T-helper 1 cell (primary cell): ENCODE data around the gene NOXO1.
"Not testable (repeated sequence)": the region's sequence is repeated elsewhere in the genome, so short reads cannot be mapped to it uniquely, and the experiment has no call there.

Experiments used
- DNase-seq, 5 donors: peaks; one replicate each; pipeline ENCODE4 v3.0.0-alpha.2; 2012 to 2020

NOXO1 gene

DNA sequence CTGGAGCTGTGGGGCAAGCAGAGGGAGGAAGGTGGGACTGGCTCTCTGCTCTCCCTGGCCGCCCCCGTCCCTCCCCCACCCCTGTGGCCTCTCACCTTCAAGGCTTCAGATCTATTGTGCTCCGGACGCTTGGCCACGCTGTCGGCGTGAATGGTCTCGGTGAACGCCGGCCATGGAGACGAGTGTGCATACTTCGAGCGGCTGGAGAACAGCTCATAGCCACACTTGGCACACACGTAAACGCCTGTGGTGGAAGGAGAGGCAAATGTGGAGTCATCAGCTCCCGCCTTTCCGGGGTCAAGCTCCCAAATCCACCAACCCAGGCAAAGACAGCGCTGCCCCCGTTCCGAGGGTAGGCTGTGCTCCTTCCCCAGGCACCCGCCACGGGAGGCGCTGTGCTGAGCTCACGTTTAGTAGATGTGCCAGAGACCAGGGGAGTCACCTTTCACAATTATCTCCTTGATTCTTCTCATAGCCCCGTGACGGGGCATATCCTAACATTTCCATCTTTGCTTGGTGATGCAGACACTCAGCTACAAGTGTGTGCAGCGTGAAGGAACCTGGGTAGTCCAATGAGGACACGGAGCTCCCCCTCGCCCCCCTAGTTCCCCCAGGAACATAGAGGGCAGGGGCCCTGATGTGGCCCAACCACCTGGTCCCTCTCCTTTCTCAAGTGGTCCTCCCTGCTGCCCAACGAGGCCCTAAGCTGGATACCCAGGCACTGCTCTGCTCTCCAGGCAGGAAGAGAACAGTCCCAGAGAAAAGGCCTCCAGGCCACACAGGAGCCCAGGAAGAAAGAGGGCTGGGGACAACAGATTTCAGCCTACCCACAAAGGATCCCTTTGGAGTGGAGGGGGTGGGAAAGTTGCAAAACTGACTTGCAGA lies 39.9 kb downstream of the NOXO1 start:
- DNase-seq, result no peak

- no peak for DNase-seq
Measured at GRCh38 chr16:1940273-1941161, 40.8 kb downstream of the NOXO1 start.

DNA sequence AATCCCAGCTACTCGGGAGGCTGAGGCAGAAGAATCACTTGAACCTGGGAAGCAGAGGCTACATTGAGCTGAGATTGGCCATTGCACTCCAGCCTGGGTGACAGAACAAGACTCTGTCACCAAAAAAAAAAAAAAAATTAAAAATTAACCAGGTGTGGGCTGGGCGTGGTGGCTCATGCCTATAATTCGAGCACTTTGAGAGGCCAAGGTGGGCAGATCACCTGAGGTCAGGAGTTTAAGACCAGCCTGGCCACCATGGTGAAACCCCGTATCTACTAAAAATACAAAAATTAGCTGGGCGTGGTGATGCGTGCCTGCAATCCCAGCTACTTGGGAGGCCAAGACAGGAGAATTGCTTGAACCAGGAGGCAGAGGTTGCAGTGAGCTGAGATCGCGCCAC lies 41.4 kb downstream of the NOXO1 start:
- not testable (repeated sequence) for DNase-seq

- DNase-seq, result no peak
Measured at GRCh38 chr16:1938910-1939309, 42.4 kb downstream of the NOXO1 start.

GRCh38 chr16:1938316-1938715 lies 43.0 kb downstream of the NOXO1 start:
- DNase-seq, result no peak

DNA sequence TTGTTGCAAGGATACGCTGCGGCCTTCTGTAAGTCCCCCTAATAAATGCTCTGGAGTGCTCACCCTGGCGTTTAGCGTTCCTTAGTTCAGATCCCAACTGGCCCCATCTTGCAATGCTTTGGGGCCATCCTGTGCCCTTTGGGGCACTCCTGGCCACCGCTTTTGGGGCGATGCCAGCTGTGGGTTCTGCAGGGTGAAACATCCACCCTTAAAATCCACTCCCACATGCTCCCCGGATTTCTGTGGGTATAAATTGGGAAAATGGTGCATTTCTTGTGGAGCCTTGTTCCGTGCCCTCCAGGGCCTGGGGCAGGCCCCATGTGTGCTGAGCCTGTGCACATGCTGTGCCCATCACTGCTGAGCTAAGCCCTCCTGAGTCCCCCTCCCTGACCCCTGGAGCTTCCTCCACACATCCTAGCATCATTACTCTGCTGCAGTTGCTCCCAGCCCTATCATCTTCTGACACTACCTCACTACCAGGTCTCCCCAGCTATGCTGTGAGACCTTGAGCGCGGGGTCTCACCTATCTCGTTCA lies 44.3 kb downstream of the NOXO1 start:
- no peak for DNase-seq

DNA sequence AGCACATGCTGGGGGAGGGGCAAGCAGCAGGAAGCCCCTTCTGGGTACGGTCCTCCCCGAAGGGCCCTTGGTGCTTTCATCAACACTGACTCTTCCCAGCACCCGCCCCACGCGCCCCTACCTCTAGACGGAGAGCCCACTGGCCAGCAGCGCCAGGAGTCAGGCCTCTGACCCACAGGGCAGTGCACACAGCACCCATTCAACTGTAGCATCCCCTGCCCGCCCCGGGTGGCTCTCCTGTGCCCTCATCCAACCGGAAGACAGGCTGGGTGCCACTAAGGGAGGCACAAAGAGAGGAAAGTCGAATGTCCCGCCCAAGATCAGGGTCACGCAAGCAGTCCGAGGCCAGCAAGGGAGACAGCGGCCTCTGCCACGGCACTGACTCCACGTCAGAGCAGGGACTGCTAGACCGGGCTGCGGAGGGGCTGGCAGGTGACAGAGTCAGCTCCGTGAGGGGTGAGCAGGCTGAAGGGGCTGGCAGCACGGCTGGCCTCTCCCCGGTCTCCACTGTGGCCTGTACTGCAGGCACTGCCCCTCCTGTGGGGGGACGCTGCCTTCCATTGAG lies 48.1 kb downstream of the NOXO1 start:
- no peak for DNase-seq

DNA sequence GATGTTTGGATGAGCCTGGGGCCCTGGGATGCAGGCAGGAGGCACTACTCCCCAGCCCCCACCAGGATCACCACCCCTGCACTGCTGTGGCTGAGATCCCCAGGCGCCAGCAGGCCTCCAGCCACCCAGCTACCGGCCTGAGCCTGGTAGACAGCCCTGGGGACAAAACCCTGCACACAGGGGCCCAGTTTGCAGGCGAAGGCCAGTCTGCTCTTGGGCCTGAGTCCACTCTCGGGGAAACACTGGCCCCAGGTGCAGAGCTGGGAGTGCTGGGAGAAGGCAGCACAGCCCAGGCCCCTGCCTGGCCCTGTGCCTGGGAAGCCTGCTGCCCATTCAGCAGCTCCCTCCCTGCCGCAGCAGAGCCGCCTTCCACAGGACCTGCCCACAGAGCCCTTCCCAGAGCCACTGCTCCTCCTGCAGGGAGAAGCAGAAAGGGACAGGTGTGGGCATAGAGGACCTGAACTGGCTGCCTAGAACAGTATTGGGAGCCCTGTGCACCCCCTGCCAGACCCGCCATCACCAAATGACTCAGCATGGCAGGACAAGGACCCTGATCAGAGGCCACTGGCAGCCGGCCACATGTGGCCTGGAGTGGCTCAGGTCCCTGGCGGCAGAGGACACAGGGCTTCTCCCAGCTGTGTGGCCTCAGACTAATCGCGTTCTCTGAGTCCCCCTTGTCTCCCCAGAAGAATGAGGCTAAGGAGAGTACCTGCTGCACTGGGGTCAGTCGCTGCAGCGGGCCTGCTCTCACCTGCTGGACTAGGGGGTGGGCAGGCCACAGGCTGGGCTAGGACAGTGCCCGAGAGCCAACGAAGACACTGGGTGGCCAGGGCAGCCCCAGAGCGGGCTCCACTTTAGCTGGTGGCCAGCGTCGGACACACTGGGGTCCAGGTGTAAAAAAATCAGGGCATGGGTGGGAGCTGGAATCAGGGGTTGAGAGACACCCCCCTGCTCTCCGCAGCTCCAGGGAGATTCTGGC lies 48.9 kb downstream of the NOXO1 start:
- no peak for DNase-seq

DNA sequence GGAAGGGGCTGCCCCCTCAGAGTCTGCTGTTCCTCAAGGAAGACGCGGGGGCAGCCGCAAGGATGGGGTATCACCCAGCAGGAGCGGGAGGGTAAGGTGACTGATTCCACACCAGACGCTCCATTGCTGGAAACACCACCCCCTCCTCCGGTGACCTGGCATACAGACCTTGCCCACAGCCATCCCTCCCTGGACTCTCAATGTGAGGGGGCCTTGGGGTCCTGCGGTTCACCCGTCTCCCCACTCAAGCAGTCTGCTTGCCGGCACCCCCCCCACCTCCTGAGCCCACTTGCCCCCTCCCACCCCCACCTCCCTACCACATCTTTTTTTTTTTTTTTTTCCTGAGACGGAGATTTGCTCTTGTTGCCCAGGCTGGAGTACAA lies 50.9 kb downstream of the NOXO1 start:
- no peak for DNase-seq

- DNase-seq, result peak; percentile 81 to 92 (median 86)
Measured at GRCh38 chr16:1929578-1930337, 51.5 kb downstream of the NOXO1 start.

- no peak for DNase-seq
Measured at GRCh38 chr16:1929105-1929504, 52.2 kb downstream of the NOXO1 start.
